Measurements from ENCODE around the gene UNCX. TPM values are rescaled to one million over a fixed set of nuclear protein-coding genes. Genes with fewer than 3 reads are reported as not detected.
A peak's percentile ranks its signal among the peaks of the same experiment; 100 is the strongest.

Gene UNCX
- total RNA-seq, 2 donors from 2014 or later = 0.13 TPM; not detected in 1

GRCh38 chr7:1224086-1224716 is 8.5 kb upstream of the UNCX start:
- peaks cover 20% of the 10 kb centered on the region for H3K4me1 Mint-ChIP-seq
- H3K9me3 ChIP-seq (ENCODE audit: control insufficient read depth, low read length) = no peaks in the 10 kb centered on the region
- H3K36me3 ChIP-seq (ENCODE audit: control insufficient read depth, insufficient read depth, low read length) = no peaks in the 10 kb centered on the region
- H3K36me3 Mint-ChIP-seq (ENCODE audit: low read depth) = no peaks in the 10 kb centered on the region
- no peak overlapping the region for H3K4me3 ChIP-seq (ENCODE audit: low read length)
- H3K27me3 Mint-ChIP-seq (ENCODE audit: insufficient read depth) = peaks cover 97% of the 10 kb centered on the region
- H3K9me3 Mint-ChIP-seq = no peaks in the 10 kb centered on the region
- 3 to 4% methylated on average over 15 to 66 of the region's 66 CpGs for WGBS, 2 experiments (ENCODE audit: insufficient coverage in 1 of 2, insufficient read length in 1 of 2)
- peak overlapping the region; percentile 69 for H3K27ac ChIP-seq (ENCODE audit: low read depth, low read length)
- H3K4me1 ChIP-seq (ENCODE audit: control insufficient read depth, insufficient read depth, low read length) = peaks cover 11% of the 10 kb centered on the region
- no peak overlapping the region for H3K27ac Mint-ChIP-seq
- H3K4me3 Mint-ChIP-seq = peak overlapping the region; percentile 51
- H3K27me3 ChIP-seq (ENCODE audit: control insufficient read depth, insufficient read depth, low read length, poor library complexity, severe bottlenecking) = peaks cover 100% of the 10 kb centered on the region
- H3K9ac ChIP-seq (ENCODE audit: extremely low read depth, low read length, poor library complexity, severe bottlenecking) = no peak overlapping the region
- peak; percentile 69 for DNase-seq
- TF ChIP-seq, protein P1, sequence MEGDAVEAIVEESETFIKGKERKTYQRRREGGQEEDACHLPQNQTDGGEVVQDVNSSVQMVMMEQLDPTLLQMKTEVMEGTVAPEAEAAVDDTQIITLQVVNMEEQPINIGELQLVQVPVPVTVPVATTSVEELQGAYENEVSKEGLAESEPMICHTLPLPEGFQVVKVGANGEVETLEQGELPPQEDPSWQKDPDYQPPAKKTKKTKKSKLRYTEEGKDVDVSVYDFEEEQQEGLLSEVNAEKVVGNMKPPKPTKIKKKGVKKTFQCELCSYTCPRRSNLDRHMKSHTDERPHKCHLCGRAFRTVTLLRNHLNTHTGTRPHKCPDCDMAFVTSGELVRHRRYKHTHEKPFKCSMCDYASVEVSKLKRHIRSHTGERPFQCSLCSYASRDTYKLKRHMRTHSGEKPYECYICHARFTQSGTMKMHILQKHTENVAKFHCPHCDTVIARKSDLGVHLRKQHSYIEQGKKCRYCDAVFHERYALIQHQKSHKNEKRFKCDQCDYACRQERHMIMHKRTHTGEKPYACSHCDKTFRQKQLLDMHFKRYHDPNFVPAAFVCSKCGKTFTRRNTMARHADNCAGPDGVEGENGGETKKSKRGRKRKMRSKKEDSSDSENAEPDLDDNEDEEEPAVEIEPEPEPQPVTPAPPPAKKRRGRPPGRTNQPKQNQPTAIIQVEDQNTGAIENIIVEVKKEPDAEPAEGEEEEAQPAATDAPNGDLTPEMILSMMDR (conservative IDR thresholded peaks at IDR 0.05) = no peak

DNA sequence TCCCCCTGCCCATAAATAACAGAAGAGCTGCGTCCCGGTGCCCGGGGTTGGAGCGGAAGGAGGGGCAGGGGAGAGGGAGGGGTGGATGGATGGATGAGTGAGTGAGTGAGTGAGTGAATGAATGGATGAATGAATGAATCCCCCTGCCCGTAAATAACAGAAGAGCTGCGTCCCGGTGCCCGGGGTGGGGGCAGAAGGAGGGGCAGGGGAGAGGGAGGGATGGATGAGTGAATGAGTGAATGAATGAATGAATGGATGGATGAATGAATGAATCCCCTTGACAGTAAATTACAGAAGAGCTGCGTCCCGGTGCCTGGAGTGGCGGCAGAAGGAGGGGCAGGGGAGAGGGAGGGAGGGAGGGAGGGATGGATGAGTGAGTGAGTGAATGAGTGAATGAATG is 7.6 kb upstream of the UNCX start:
- H3K4me3 Mint-ChIP-seq = no peak overlapping the region
- no peak overlapping the region for H3K9ac ChIP-seq (ENCODE audit: extremely low read depth, low read length, poor library complexity, severe bottlenecking)
- 2 to 4% methylated on average over 7 to 11 of the region's 11 CpGs for WGBS, 2 experiments (ENCODE audit: insufficient coverage in 1 of 2, insufficient read length in 1 of 2)
- no peak overlapping the region for H3K27ac ChIP-seq (ENCODE audit: low read depth, low read length)
- no peaks in the 10 kb centered on the region for H3K36me3 ChIP-seq (ENCODE audit: control insufficient read depth, insufficient read depth, low read length)
- no peaks in the 10 kb centered on the region for H3K9me3 ChIP-seq (ENCODE audit: control insufficient read depth, low read length)
- peaks cover 20% of the 10 kb centered on the region for H3K4me1 Mint-ChIP-seq
- no peak overlapping the region for H3K4me3 ChIP-seq (ENCODE audit: low read length)
- H3K9me3 Mint-ChIP-seq = no peaks in the 10 kb centered on the region
- H3K27me3 Mint-ChIP-seq (ENCODE audit: insufficient read depth) = peaks cover 94% of the 10 kb centered on the region
- H3K27ac Mint-ChIP-seq = no peak overlapping the region
- TF ChIP-seq, protein P1 (conservative IDR thresholded peaks at IDR 0.05) = no peak
- H3K36me3 Mint-ChIP-seq (ENCODE audit: low read depth) = no peaks in the 10 kb centered on the region
- peaks cover 99% of the 10 kb centered on the region for H3K27me3 ChIP-seq (ENCODE audit: control insufficient read depth, insufficient read depth, low read length, poor library complexity, severe bottlenecking)
- DNase-seq = no peak
- H3K4me1 ChIP-seq (ENCODE audit: control insufficient read depth, insufficient read depth, low read length) = peaks cover 11% of the 10 kb centered on the region

GRCh38 chr7:1225441-1226185 is 7.1 kb upstream of the UNCX start:
- no peak overlapping the region for H3K27ac Mint-ChIP-seq
- peak overlapping the region; percentile 25 for H3K4me3 ChIP-seq (ENCODE audit: low read length)
- 5% methylated on average over 52 of the region's 52 CpGs; no CpG with 5 or more reads in 1 of the 2 experiments for WGBS, 2 experiments (ENCODE audit: insufficient coverage in 1 of 2, insufficient read length in 1 of 2)
- TF ChIP-seq, protein P1 (conservative IDR thresholded peaks at IDR 0.05) = peak; percentile 98
- peak overlapping the region; percentile 87 for H3K27ac ChIP-seq (ENCODE audit: low read depth, low read length)
- peaks cover 97% of the 10 kb centered on the region for H3K27me3 ChIP-seq (ENCODE audit: control insufficient read depth, insufficient read depth, low read length, poor library complexity, severe bottlenecking)
- H3K9ac ChIP-seq (ENCODE audit: extremely low read depth, low read length, poor library complexity, severe bottlenecking) = no peak overlapping the region
- peaks cover 11% of the 10 kb centered on the region for H3K4me1 ChIP-seq (ENCODE audit: control insufficient read depth, insufficient read depth, low read length)
- DNase-seq = peak; percentile 85
- no peaks in the 10 kb centered on the region for H3K36me3 ChIP-seq (ENCODE audit: control insufficient read depth, insufficient read depth, low read length)
- H3K4me3 Mint-ChIP-seq = peak overlapping the region; percentile 19
- H3K9me3 Mint-ChIP-seq = no peaks in the 10 kb centered on the region
- H3K27me3 Mint-ChIP-seq (ENCODE audit: insufficient read depth) = peaks cover 93% of the 10 kb centered on the region
- H3K9me3 ChIP-seq (ENCODE audit: control insufficient read depth, low read length) = no peaks in the 10 kb centered on the region
- H3K36me3 Mint-ChIP-seq (ENCODE audit: low read depth) = no peaks in the 10 kb centered on the region
- H3K4me1 Mint-ChIP-seq = peaks cover 20% of the 10 kb centered on the region
